Fibroblast of lung (primary cell): ENCODE results near the gene CACNB2. TPM values are rescaled to one million over a fixed set of nuclear protein-coding genes. Genes with fewer than 3 reads are reported as not detected.
A peak's percentile ranks its signal among the peaks of the same experiment; 100 is the strongest.

Source experiments
- DNase-seq, 2 donors: peaks; one replicate each; pipeline versions ENCODE4 v3.0.0 to v3.0.0-alpha.2; 2010; ENCODE audit warnings: low read depth in 2 of 2
- H2AFZ ChIP-seq: 2 replicates; pipeline ENCODE4 v1.5.1; 2012; ENCODE audit warnings: low read length, control low read depth, inconsistent platforms
- H3K27ac ChIP-seq: 2 replicates; pipeline ENCODE4 v1.5.1; 2011; ENCODE audit warnings: low read length, control low read depth; ENCODE audit not compliant: insufficient read depth
- H3K27me3 ChIP-seq: 2 replicates; pipeline ENCODE4 v1.5.1; 2011; ENCODE audit warnings: mild to moderate bottlenecking, low read length; ENCODE audit not compliant: control insufficient read depth, insufficient read depth
- H3K36me3 ChIP-seq: 2 replicates; pipeline ENCODE4 v1.5.1; 2011; ENCODE audit warnings: low read length; ENCODE audit not compliant: control insufficient read depth, insufficient read depth
- H3K4me1 ChIP-seq: 2 replicates; pipeline ENCODE4 v1.5.1; 2011; ENCODE audit warnings: low read length; ENCODE audit not compliant: control insufficient read depth, insufficient read depth; ENCODE audit errors: extremely low read depth
- H3K4me2 ChIP-seq: 2 replicates; pipeline ENCODE4 v1.5.1; 2011; ENCODE audit warnings: low read length, control low read depth; ENCODE audit not compliant: insufficient read depth; ENCODE audit errors: extremely low read depth
- H3K4me3 ChIP-seq, 4 experiments: fragments of 200-600 bp in 1 of 4; sonication (generic) in 1 of 4; replicated peaks in 1 of 4; 2 replicates each; pipeline ENCODE4 v1.5.1; 2011 to 2016; ENCODE audit warnings: low read length in 4 of 4, low read depth in 3 of 4, mild to moderate bottlenecking in 3 of 4, control low read depth in 2 of 4, inconsistent platforms in 1 of 4, mixed read lengths in 1 of 4; ENCODE audit not compliant: insufficient read depth in 1 of 4; ENCODE audit errors: control extremely low read depth in 1 of 4
- H3K79me2 ChIP-seq: 2 replicates; pipeline ENCODE4 v1.5.1; 2012; ENCODE audit warnings: mild to moderate bottlenecking, low read length, inconsistent platforms; ENCODE audit not compliant: control insufficient read depth, insufficient read depth
- H3K9ac ChIP-seq: 2 replicates; pipeline ENCODE4 v1.5.1; 2011; ENCODE audit warnings: mild to moderate bottlenecking, low read length, control low read depth; ENCODE audit not compliant: insufficient read depth
- H3K9me3 ChIP-seq: 2 replicates; pipeline ENCODE4 v1.5.1; 2012; ENCODE audit warnings: low read depth, low read length; ENCODE audit not compliant: control insufficient read depth, insufficient read depth
- H4K20me1 ChIP-seq: 2 replicates; pipeline ENCODE4 v1.5.1; 2011; ENCODE audit warnings: low read length; ENCODE audit not compliant: control insufficient read depth, insufficient read depth; ENCODE audit errors: extremely low read depth
- CTCF ChIP-seq, 2 donors: IDR thresholded peaks in 1 of 2; conservative IDR thresholded peaks in 1 of 2; 1 replicate in 1 of 2; 2 replicates in 1 of 2; pipeline ENCODE4 v1.5.1; 2011 to 2012; ENCODE audit warnings: low read length in 2 of 2, control low read depth in 1 of 2, inconsistent platforms in 1 of 2, low read depth in 1 of 2, mild to moderate bottlenecking in 1 of 2
- EZH2 ChIP-seq: IDR thresholded peaks from 2 replicates; pipeline ENCODE4 v1.5.1; 2012; ENCODE audit warnings: low read length, control low read depth, mild to moderate bottlenecking; ENCODE audit errors: missing control alignments
- polyA plus RNA-seq, 2 donors: library from polyadenylated mRNA; depleted of rRNA in 1 of 2; stranded (reverse) in 1 of 2; unstranded in 1 of 2; fragments of >200 nt; gene quantifications; 2 replicates each; pipeline ENCODE4 v1.2.1, GENCODE V29; 2011 to 2012; ENCODE audit warnings: missing spikeins in 1 of 2
- total RNA-seq: library from RNA; depleted of rRNA; stranded (reverse); fragments of >200 nt; gene quantifications from 2 replicates; pipeline ENCODE4 v1.2.1, GENCODE V29; 2014

Gene CACNB2
- total and polyA plus RNA-seq, 2 donors (not counting 1 experiment from before 2014, with no cell fraction given) = 0.66 to 0.70 TPM

GRCh38 chr10:18261063-18261610, 120.9 kb downstream of the CACNB2 start:
- no peak overlapping the region for H3K4me2 ChIP-seq
- H3K4me1 ChIP-seq = no peaks in the 10 kb centered on the region
- no peaks in the 10 kb centered on the region for H3K36me3 ChIP-seq
- H3K4me3 ChIP-seq = no peak overlapping the region
- H4K20me1 ChIP-seq = no peaks in the 10 kb centered on the region
- H2AFZ ChIP-seq = no peak overlapping the region
- no peaks in the 10 kb centered on the region for H3K9me3 ChIP-seq
- H3K79me2 ChIP-seq = no peaks in the 10 kb centered on the region
- no peak overlapping the region for H3K27ac ChIP-seq
- TF ChIP-seq CTCF (conservative IDR thresholded peaks at IDR 0.05 in 1 of 2, IDR thresholded peaks at IDR 0.05 in 1 of 2; ENCODE audit: low read depth in 1 of 2, low read length in 2 of 2) (no peak), EZH2 (no peak)
- H3K9ac ChIP-seq = no peak overlapping the region
- no peaks in the 10 kb centered on the region for H3K27me3 ChIP-seq
- DNase-seq = no peak

- Histone ChIP-seq H4K20me1 (no peaks in the 10 kb centered on the region), H3K27me3 (no peaks in the 10 kb centered on the region)
Observed at GRCh38 chr10:18261768-18262231, 121.6 kb downstream of the CACNB2 start.

GRCh38 chr10:18264466-18265050, 124.3 kb downstream of the CACNB2 start:
- DNase-seq = peak in 1 of 2 donors; percentile 67
- Histone ChIP-seq H3K9me3 (no peaks in the 10 kb centered on the region), H3K9ac (no peak overlapping the region), H3K27me3 (no peaks in the 10 kb centered on the region), H2AFZ (no peak overlapping the region), H4K20me1 (no peaks in the 10 kb centered on the region), H3K4me2 (no peak overlapping the region), H3K36me3 (no peaks in the 10 kb centered on the region), H3K4me3 (no peak overlapping the region), H3K4me1 (no peaks in the 10 kb centered on the region), H3K79me2 (no peaks in the 10 kb centered on the region), H3K27ac (no peak overlapping the region)
- TF ChIP-seq EZH2 (no peak), CTCF (conservative IDR thresholded peaks at IDR 0.05 in 1 of 2, IDR thresholded peaks at IDR 0.05 in 1 of 2; ENCODE audit: low read depth in 1 of 2, low read length in 2 of 2) (no peak)

More at GRCh38 chr10:18261768-18262231, 121.6 kb downstream of the CACNB2 start:
- Histone ChIP-seq H3K9ac (no peak overlapping the region), H3K4me3 (no peak overlapping the region), H3K79me2 (no peaks in the 10 kb centered on the region), H2AFZ (no peak overlapping the region), H3K4me2 (no peak overlapping the region), H3K27ac (no peak overlapping the region), H3K4me1 (no peaks in the 10 kb centered on the region), H3K36me3 (no peaks in the 10 kb centered on the region), H3K9me3 (no peaks in the 10 kb centered on the region)
- no peak for DNase-seq
- no peak for TF ChIP-seq CTCF (conservative IDR thresholded peaks at IDR 0.05 in 1 of 2, IDR thresholded peaks at IDR 0.05 in 1 of 2; ENCODE audit: low read depth in 1 of 2, low read length in 2 of 2)
- TF ChIP-seq EZH2 = no peak
